Ascending aorta (tissue), 2 donors: ENCODE results near the gene PIGN. TPM values are rescaled to one million over a fixed set of nuclear protein-coding genes. Genes with fewer than 3 reads are reported as not detected.

Experiments
- DNase-seq, 2 donors: peaks; one replicate each; pipeline ENCODE4 v3.0.0-alpha.2; 2019; ENCODE audit warnings: low spot score in 2 of 2
- H3K27ac ChIP-seq, 2 donors: fragments of 200-600 bp; sonication (generic); one replicate each; pipeline ENCODE4 v1.5.1; 2016 to 2017; ENCODE audit warnings: mild to moderate bottlenecking in 1 of 2
- H3K27me3 ChIP-seq: fragments of 200-600 bp; sonication (generic); one replicate; pipeline ENCODE4 v1.5.1; 2017
- H3K36me3 ChIP-seq, 2 donors: fragments of 200-600 bp; sonication (generic); one replicate each; pipeline ENCODE4 v1.5.1; 2016
- H3K4me1 ChIP-seq, 2 donors: fragments of 200-600 bp; sonication (generic); one replicate each; pipeline ENCODE4 v1.5.1; 2016 to 2017; ENCODE audit warnings: mild to moderate bottlenecking in 1 of 2
- H3K4me3 ChIP-seq, 2 donors: fragments of 200-600 bp; sonication (generic); one replicate each; pipeline ENCODE4 v1.5.1; 2016 to 2017; ENCODE audit warnings: mild to moderate bottlenecking in 1 of 2
- H3K9me3 ChIP-seq, 2 donors: fragments of 200-600 bp; sonication (generic); one replicate each; pipeline ENCODE4 v1.5.1; 2016
- intact Hi-C: fragments of 100-400 bp; cut with DNase I; formaldehyde crosslinking; loops from one replicate; pipeline ENCODE4 v1.15.1; 2023
- total RNA-seq: library from RNA; depleted of rRNA; stranded (reverse); fragments of >200 nt; gene quantifications from one replicate; pipeline ENCODE4 v1.1.0, GENCODE V29; 2016
- TF ChIP-seq, protein P1 (sequence below), 3 experiments: fragments of 200-600 bp in 2 of 3; fragments of 450-650 bp in 1 of 3; sonication (generic) in 2 of 3; IDR thresholded peaks; one replicate each; pipeline ENCODE4 v1.5.1; 2016 to 2019; ENCODE audit warnings: antibody characterized with exemption in 3 of 3, mild to moderate bottlenecking in 1 of 3, moderate library complexity in 1 of 3

The PIGN gene
- total RNA-seq, 1 donor from 2014 or later, result 12.8 TPM

DNA sequence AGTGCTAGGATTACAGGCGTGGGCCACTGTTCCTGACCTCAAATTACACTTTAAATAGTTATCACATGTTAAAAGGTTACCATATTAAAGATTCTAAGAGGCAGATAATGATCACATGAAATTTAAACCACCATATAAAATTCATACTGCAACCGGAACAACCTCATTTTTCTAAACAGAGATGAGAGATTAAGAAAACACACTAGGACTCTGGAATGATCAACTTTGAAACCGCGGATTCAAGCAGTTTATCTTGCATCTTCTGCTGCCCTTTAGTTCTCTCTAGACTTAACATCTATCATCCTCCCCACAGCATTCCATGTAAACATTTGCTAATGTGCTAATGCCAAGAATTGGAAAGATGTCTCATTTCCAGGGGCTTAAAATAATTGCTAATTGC, 115.8 kb downstream of the PIGN start:
- no peaks in the 10 kb centered on the region for H3K9me3 ChIP-seq
- H3K36me3 ChIP-seq, result peaks cover 4 to 17% of the 10 kb centered on the region in 2 donors
- no peaks in the 10 kb centered on the region for H3K27me3 ChIP-seq
- H3K4me3 ChIP-seq, result no peak overlapping the region
- H3K4me1 ChIP-seq, result no peaks in the 10 kb centered on the region
- TF ChIP-seq, protein P1, sequence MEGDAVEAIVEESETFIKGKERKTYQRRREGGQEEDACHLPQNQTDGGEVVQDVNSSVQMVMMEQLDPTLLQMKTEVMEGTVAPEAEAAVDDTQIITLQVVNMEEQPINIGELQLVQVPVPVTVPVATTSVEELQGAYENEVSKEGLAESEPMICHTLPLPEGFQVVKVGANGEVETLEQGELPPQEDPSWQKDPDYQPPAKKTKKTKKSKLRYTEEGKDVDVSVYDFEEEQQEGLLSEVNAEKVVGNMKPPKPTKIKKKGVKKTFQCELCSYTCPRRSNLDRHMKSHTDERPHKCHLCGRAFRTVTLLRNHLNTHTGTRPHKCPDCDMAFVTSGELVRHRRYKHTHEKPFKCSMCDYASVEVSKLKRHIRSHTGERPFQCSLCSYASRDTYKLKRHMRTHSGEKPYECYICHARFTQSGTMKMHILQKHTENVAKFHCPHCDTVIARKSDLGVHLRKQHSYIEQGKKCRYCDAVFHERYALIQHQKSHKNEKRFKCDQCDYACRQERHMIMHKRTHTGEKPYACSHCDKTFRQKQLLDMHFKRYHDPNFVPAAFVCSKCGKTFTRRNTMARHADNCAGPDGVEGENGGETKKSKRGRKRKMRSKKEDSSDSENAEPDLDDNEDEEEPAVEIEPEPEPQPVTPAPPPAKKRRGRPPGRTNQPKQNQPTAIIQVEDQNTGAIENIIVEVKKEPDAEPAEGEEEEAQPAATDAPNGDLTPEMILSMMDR (IDR thresholded peaks at IDR 0.05), result no peak
- no peak overlapping the region for H3K27ac ChIP-seq
- DNase-seq, result no peak
- intact Hi-C loops, result no loop called here

DNA sequence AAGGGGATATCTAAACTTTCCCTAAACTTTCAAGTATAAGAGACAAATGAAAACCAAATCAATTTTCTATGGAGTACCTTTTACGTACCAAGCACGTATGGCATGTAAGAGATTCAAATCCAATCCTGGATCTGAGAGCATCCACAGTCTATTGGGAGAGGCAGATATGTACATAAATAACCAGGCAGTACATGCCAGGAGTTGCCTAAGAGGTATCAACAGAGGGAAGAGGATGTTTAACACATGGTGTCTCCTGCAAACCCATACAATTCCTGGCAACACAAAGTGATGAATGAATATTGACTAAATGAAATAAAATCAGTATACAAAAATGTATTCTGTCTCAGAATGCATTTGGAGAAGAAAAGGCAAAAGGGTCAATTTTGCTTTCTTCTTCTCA, 116.6 kb downstream of the PIGN start:
- no peak for DNase-seq
- H3K27ac ChIP-seq, result no peak overlapping the region
- H3K27me3 ChIP-seq, result no peaks in the 10 kb centered on the region
- no peaks in the 10 kb centered on the region for H3K4me1 ChIP-seq
- H3K4me3 ChIP-seq, result no peak overlapping the region
- peaks cover 4 to 17% of the 10 kb centered on the region in 2 donors for H3K36me3 ChIP-seq
- TF ChIP-seq, protein P1 (IDR thresholded peaks at IDR 0.05), result no peak
- H3K9me3 ChIP-seq, result no peaks in the 10 kb centered on the region
- intact Hi-C loops, result no loop called here

GRCh38 chr18:62069556-62069955, 117.3 kb downstream of the PIGN start:
- no peaks in the 10 kb centered on the region for H3K4me1 ChIP-seq
- intact Hi-C loops, result no loop called here

DNA sequence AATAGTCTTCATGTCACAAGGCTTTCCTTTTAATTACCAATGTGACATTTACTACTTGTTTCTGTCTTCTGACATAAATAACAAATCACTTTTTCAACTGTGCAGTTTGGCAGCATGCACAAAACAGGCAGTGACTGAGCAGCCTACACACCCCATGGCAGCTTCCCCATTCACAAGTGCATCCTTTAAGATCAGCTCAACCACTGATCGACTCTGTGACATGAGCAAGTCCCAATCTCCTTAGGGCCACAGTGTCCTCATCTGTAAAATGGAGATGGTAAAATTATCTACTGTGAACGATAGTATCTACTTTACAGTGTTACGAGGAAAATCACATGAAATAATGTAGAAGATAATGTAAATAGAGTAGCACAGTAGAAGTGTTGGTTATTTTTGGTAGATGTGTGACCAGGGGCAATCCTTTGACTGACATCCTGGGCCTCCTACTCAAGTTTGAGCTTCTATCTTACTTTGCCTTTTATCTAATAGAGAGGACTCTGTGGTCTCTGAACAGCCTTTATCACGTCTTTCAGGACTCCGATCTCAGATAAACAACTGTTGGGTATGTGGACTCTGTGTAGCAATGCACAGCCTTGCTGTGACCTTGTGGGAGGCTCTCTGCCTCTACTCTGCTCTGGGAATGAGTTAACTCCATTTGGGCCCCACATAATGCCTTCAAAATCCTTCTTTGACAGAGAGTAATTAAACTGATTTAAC, 120.6 kb downstream of the PIGN start:
- H3K27me3 ChIP-seq, result no peaks in the 10 kb centered on the region
- no peak for DNase-seq
- intact Hi-C loops, result no loop called here
- H3K4me3 ChIP-seq, result no peak overlapping the region
- no peaks in the 10 kb centered on the region for H3K9me3 ChIP-seq
- H3K4me1 ChIP-seq, result no peaks in the 10 kb centered on the region
- peaks cover 0 to 13% of the 10 kb centered on the region in 2 donors for H3K36me3 ChIP-seq
- H3K27ac ChIP-seq, result no peak overlapping the region
- TF ChIP-seq, protein P1 (IDR thresholded peaks at IDR 0.05), result no peak

More at GRCh38 chr18:62069556-62069955, 117.3 kb downstream of the PIGN start:
- H3K27ac ChIP-seq, result no peak overlapping the region
- no peak overlapping the region for H3K4me3 ChIP-seq
- H3K36me3 ChIP-seq, result peaks cover 4 to 17% of the 10 kb centered on the region in 2 donors
- no peaks in the 10 kb centered on the region for H3K27me3 ChIP-seq
- TF ChIP-seq, protein P1 (IDR thresholded peaks at IDR 0.05), result no peak
- DNase-seq, result no peak
- H3K9me3 ChIP-seq, result no peaks in the 10 kb centered on the region

DNA sequence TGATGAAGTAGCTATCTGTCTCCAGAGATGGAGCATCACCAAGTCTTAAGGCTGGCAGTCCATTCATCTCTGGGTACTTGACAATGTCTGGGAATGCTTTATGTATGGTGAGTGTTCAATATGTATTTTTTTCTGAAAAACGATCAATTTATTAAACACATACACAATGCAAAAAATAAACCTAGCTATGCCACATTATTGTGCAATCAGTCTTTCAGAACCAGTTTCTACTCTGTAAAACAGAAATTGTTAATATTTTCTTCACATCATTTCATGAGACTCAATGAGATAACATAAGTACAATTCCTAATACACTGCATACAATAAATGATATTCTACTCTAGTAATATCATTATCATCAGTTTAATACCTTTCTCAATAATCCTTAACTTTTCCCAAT, 122.5 kb downstream of the PIGN start:
- intact Hi-C loops, result no loop called here
- H3K4me3 ChIP-seq, result no peak overlapping the region
- H3K36me3 ChIP-seq, result no peaks in the 10 kb centered on the region
- no peaks in the 10 kb centered on the region for H3K27me3 ChIP-seq
- no peaks in the 10 kb centered on the region for H3K4me1 ChIP-seq
- no peak for DNase-seq
- H3K27ac ChIP-seq, result no peak overlapping the region
- TF ChIP-seq, protein P1 (IDR thresholded peaks at IDR 0.05), result no peak
- H3K9me3 ChIP-seq, result no peaks in the 10 kb centered on the region
